Vagina (tissue), 2 donors: ENCODE results near the gene CCL28.

ENCODE experiments used
- POLR2AphosphoS5 ChIP-seq, 2 donors: sonication (generic); formaldehyde crosslinking; IDR thresholded peaks; one replicate each; pipeline ENCODE4 v1.9.0; 2017; ENCODE audit warnings: antibody characterized with exemption in 2 of 2, mild to moderate bottlenecking in 2 of 2, low read depth in 1 of 2; ENCODE audit not compliant: insufficient read depth in 1 of 2
- TF ChIP-seq, protein P1 (sequence below), 3 experiments: fragments of 450-650 bp in 2 of 3; fragments of 200-600 bp in 1 of 3; sonication (generic) in 1 of 3; IDR thresholded peaks; one replicate each; pipeline ENCODE4 v1.5.1; 2017 to 2019; ENCODE audit warnings: antibody characterized with exemption in 3 of 3, mild to moderate bottlenecking in 2 of 3, moderate library complexity in 2 of 3

- TF ChIP-seq, protein P1, sequence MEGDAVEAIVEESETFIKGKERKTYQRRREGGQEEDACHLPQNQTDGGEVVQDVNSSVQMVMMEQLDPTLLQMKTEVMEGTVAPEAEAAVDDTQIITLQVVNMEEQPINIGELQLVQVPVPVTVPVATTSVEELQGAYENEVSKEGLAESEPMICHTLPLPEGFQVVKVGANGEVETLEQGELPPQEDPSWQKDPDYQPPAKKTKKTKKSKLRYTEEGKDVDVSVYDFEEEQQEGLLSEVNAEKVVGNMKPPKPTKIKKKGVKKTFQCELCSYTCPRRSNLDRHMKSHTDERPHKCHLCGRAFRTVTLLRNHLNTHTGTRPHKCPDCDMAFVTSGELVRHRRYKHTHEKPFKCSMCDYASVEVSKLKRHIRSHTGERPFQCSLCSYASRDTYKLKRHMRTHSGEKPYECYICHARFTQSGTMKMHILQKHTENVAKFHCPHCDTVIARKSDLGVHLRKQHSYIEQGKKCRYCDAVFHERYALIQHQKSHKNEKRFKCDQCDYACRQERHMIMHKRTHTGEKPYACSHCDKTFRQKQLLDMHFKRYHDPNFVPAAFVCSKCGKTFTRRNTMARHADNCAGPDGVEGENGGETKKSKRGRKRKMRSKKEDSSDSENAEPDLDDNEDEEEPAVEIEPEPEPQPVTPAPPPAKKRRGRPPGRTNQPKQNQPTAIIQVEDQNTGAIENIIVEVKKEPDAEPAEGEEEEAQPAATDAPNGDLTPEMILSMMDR (IDR thresholded peaks at IDR 0.05), result no peak
- TF ChIP-seq POLR2AphosphoS5 (IDR thresholded peaks at IDR 0.05; ENCODE audit: insufficient read depth in 1 of 2, low read depth in 1 of 2), result no peak
Measured at GRCh38 chr5:43376496-43377140, 35.6 kb downstream of the CCL28 start.
